Naive thymus-derived CD4-positive, alpha-beta T cell (primary cell): ENCODE measurements around the gene POMT1. TPM values are rescaled to one million over a fixed set of nuclear protein-coding genes. Genes with fewer than 3 reads are reported as not detected.
"Not testable (repeated sequence)": the region's sequence is repeated elsewhere in the genome, so short reads cannot be mapped to it uniquely, and the experiment has no call there.

Experiments used
- ATAC-seq: fragments of 150-1000 bp; cut with Tn5 transposase; 2 replicates; pipeline ENCODE4 v1.10.0; 2021; ENCODE audit warnings: mild to moderate bottlenecking, moderate library complexity
- CTCF ChIA-PET: fragments of 350-600 bp; sonication (Branson Sonifier 250); formaldehyde crosslinking; loops from one replicate; lab custom pipeline; 2021; ENCODE audit warnings: antibody characterized with exemption; lab: Charles Lee
- POLR2A ChIA-PET: fragments of 350-600 bp; sonication (Branson Sonifier 250); formaldehyde crosslinking; loops from one replicate; lab custom pipeline; 2021; ENCODE audit warnings: antibody characterized with exemption, inconsistent platforms; lab: Charles Lee
- DNase-seq, 9 donors: peaks; one replicate each; pipeline versions ENCODE4 v3.0.0 to v3.0.0-alpha.2; 2020 to 2022; ENCODE audit warnings: mixed read lengths in 1 of 9
- H3K27ac ChIP-seq: one replicate; pipeline ENCODE4 v1.7.0; 2013; ENCODE audit warnings: mild to moderate bottlenecking, low read depth, low read length, moderate library complexity
- H3K27me3 ChIP-seq, 2 donors: one replicate each; pipeline ENCODE4 v1.7.0; 2013; ENCODE audit warnings: low read length in 2 of 2, mild to moderate bottlenecking in 2 of 2, moderate library complexity in 2 of 2; ENCODE audit not compliant: control insufficient read depth in 2 of 2, insufficient read depth in 2 of 2
- H3K36me3 ChIP-seq, 3 experiments: 1 replicate in 2 of 3; 2 replicates in 1 of 3; pipeline ENCODE4 v1.7.0; 2013; ENCODE audit warnings: low read length in 3 of 3, mild to moderate bottlenecking in 3 of 3, moderate library complexity in 1 of 3; ENCODE audit not compliant: insufficient read depth in 3 of 3, control insufficient read depth in 2 of 3
- H3K4me1 ChIP-seq, 2 donors: one replicate each; pipeline ENCODE4 v1.7.0; 2013; ENCODE audit warnings: low read length in 2 of 2, mild to moderate bottlenecking in 2 of 2, moderate library complexity in 1 of 2; ENCODE audit not compliant: control insufficient read depth in 2 of 2, insufficient read depth in 2 of 2
- H3K4me3 ChIP-seq: 2 replicates; pipeline ENCODE4 v1.7.0; 2013; ENCODE audit warnings: mild to moderate bottlenecking, low read length
- H3K9me3 ChIP-seq, 3 experiments: 1 replicate in 2 of 3; 2 replicates in 1 of 3; pipeline ENCODE4 v1.7.0; 2013; ENCODE audit warnings: low read length in 3 of 3; ENCODE audit not compliant: control insufficient read depth in 2 of 3
- H3K27ac Mint-ChIP-seq, 9 donors: one replicate each; pipeline ENCODE4 v1.8.0; 2020 to 2022; ENCODE audit warnings: mixed read lengths in 9 of 9, mild to moderate bottlenecking in 8 of 9, moderate library complexity in 5 of 9, inconsistent platforms in 2 of 9
- H3K27me3 Mint-ChIP-seq, 5 donors: one replicate each; pipeline ENCODE4 v1.8.0; 2021 to 2022; ENCODE audit warnings: mixed read lengths in 5 of 5, mild to moderate bottlenecking in 1 of 5
- H3K36me3 Mint-ChIP-seq, 5 donors: one replicate each; pipeline ENCODE4 v1.8.0; 2020 to 2022; ENCODE audit warnings: mixed read lengths in 5 of 5, mild to moderate bottlenecking in 3 of 5, inconsistent platforms in 1 of 5
- H3K4me1 Mint-ChIP-seq, 7 donors: one replicate each; pipeline ENCODE4 v1.8.0; 2020 to 2022; ENCODE audit warnings: mixed read lengths in 7 of 7, mild to moderate bottlenecking in 3 of 7, inconsistent platforms in 1 of 7
- H3K4me3 Mint-ChIP-seq, 10 donors: one replicate each; pipeline ENCODE4 v1.8.0; 2020 to 2022; ENCODE audit warnings: mild to moderate bottlenecking in 10 of 10, mixed read lengths in 10 of 10, moderate library complexity in 6 of 10, inconsistent platforms in 2 of 10
- H3K9me3 Mint-ChIP-seq, 11 donors: one replicate each; pipeline ENCODE4 v1.8.0; 2020 to 2022; ENCODE audit warnings: mixed read lengths in 11 of 11, mild to moderate bottlenecking in 4 of 11, inconsistent platforms in 1 of 11, moderate library complexity in 1 of 11
- intact Hi-C, 2 donors: fragments of 100-400 bp; cut with micrococcal nuclease; formaldehyde crosslinking; loops; one replicate each; pipeline ENCODE4 v1.15.1; 2023
- polyA plus RNA-seq, 2 donors: library from polyadenylated mRNA; unstranded; fragments of 300-500 nt; fragmentation: Illumina TruSeq; gene quantifications; one replicate each; pipeline ENCODE4 v1.2.3, GENCODE V29; 2021
- total RNA-seq, 6 experiments: library from RNA in 5 of 6; stranded (reverse) in 5 of 6; gene quantifications; 1 replicate in 5 of 6; 2 replicates in 1 of 6; pipeline ENCODE4 v1.2.3 and lab custom pipeline; 2021 to 2026

Gene POMT1
- total and polyA plus RNA-seq, 7 experiments from 2014 or later: 13.3 to 55.8 (median 41.0) TPM

DNA sequence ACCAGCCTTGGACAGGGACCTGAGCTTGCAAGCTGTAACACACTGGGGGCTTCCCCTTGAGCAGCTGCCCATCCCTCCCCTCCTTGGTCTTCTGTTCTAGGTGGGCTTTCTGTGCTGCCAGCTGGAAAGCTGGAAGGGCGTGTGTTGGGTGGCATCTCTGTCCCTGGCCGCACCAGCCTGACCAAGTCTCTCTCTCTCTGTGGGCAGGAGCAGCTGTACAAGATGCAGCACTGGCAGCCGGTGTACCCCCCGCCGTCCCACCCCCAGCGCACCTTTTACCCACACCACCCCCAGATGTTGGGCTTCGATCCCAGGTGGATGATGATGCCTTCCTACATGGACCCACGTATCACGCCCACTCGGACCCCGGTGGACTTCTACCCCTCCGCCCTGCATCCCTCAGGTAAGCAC, 32.1 kb upstream of the POMT1 start:
- intact Hi-C loops: loop anchor here in 1 of 2 donors (5.0 kb wide), 1 partner anchor 98 kb away; no protein-coding TSS in a partner anchor
- Mint-ChIP-seq H3K27ac (peak overlapping the region in 2 of 9 donors; percentile 27 to 55), H3K36me3 (peaks cover 20 to 70% (median 43%) of the 10 kb centered on the region in 5 donors), H3K4me1 (peaks cover 3 to 16% (median 6%) of the 10 kb centered on the region in 7 donors), H3K4me3 (no peak overlapping the region), H3K27me3 (no peaks in the 10 kb centered on the region), H3K9me3 (no peaks in the 10 kb centered on the region)
- no peak overlapping the region for H3K4me3 ChIP-seq
- POLR2A ChIA-PET: no interaction called here
- no peaks in the 10 kb centered on the region for H3K27me3 ChIP-seq
- DNase-seq: no peak
- no peaks in the 10 kb centered on the region for H3K4me1 ChIP-seq
- H3K9me3 ChIP-seq: no peaks in the 10 kb centered on the region
- ATAC-seq: no peak
- no peak overlapping the region for H3K27ac ChIP-seq
- H3K36me3 ChIP-seq: peaks cover 30 to 95% (median 41%) of the 10 kb centered on the region in 3 experiments
- CTCF ChIA-PET: interaction anchor here (0.7 kb wide), 1 partner anchor 53 kb away, joined by 3 read pairs; no protein-coding TSS in a partner anchor

DNA sequence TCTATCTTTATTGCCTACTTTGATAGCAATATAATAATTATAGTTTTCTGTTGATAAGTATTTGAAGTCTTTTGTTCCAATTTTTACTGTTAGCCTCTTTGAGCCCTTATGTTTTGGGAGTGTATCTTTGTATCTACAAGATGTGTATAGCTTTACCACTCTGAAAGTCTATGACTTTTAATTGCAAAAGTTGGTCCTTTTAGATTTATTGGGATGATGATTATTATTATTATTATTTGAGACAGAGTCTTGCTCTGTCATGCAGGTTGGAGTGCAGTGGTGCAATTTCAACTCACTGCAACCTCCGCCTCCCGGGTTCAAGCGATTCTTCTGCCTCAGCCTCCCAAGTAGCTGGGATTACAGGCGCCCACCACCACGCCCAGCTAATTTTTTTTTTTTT, 30.6 kb upstream of the POMT1 start:
- not testable (repeated sequence) for ATAC-seq
- CTCF ChIA-PET: interaction anchor here (0.9 kb wide), 1 partner anchor 122 kb away, joined by 3 read pairs; no protein-coding TSS in a partner anchor
- H3K36me3 ChIP-seq: peaks cover 20 to 96% (median 54%) of the 10 kb centered on the region in 3 experiments

DNA sequence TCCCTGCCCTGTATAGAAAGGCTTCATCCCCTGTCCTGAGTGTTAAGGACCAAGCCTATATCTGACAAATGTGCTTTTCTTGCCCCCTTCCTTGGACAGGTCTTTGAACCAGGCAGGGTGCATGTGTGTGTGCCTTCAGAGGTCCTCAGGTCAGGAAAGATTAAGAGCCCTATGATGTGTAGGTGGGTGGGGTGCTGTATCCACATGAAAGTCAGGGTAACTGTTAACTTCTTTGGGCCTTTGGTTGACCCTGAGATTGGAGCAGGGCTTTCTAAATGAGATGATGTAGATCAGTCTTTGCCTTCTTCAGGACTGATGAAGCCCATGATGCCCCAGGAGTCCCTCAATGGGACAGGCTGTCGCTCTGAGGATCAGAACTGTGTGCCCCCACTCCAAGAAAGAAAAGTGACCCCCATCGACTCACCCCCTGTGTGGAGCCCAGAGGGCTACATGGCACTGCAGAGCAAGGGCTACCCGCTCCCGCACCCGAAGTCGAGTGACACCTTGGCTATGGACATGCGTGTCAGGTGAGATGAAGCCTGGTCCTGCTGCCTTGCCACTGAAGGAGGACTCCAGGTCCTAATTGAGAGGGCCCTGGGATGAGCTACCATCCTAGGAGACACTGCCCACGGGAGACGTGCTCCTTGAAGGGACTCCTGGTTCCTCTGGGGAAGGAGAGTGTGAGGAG, 29.4 kb upstream of the POMT1 start:
- Histone ChIP-seq H3K27me3 (no peaks in the 10 kb centered on the region), H3K36me3 (peaks cover 12 to 97% (median 53%) of the 10 kb centered on the region in 3 experiments), H3K4me1 (no peaks in the 10 kb centered on the region), H3K9me3 (no peaks in the 10 kb centered on the region), H3K4me3 (no peak overlapping the region), H3K27ac (no peak overlapping the region)
- intact Hi-C loops: loop anchor here in 1 of 2 donors (5.0 kb wide), 1 partner anchor 101 kb away; no protein-coding TSS in a partner anchor
- Mint-ChIP-seq H3K27me3 (no peaks in the 10 kb centered on the region), H3K27ac (peak overlapping the region in 5 of 9 donors; percentile 49 to 73 (median 53)), H3K9me3 (no peaks in the 10 kb centered on the region), H3K36me3 (peaks cover 20 to 57% (median 38%) of the 10 kb centered on the region in 5 donors), H3K4me1 (peaks cover 5 to 16% (median 8%) of the 10 kb centered on the region in 7 donors), H3K4me3 (no peak overlapping the region)
- POLR2A ChIA-PET: no interaction called here
- DNase-seq (no peak), ATAC-seq (no peak)
- CTCF ChIA-PET: interaction anchor here (1.1 kb wide), 1 partner anchor 122 kb away, joined by 4 read pairs; no protein-coding TSS in a partner anchor

More for the DNA sequence above, 30.6 kb upstream of the POMT1 start:
- Mint-ChIP-seq H3K27ac (peak overlapping the region in 1 of 9 donors; percentile 20), H3K4me1 (peaks cover 3 to 16% (median 6%) of the 10 kb centered on the region in 7 donors), H3K36me3 (peaks cover 20 to 65% (median 42%) of the 10 kb centered on the region in 5 donors)
- H3K9me3 ChIP-seq, H3K27me3 Mint-ChIP-seq, H3K4me3 Mint-ChIP-seq, H3K9me3 Mint-ChIP-seq, POLR2A ChIA-PET, H3K4me1 ChIP-seq, DNase-seq, H3K27me3 ChIP-seq, H3K27ac ChIP-seq, H3K4me3 ChIP-seq: not testable (repeated sequence)
- intact Hi-C loops: loop anchor here in 1 of 2 donors (5.0 kb wide), 1 partner anchor 100 kb away; no protein-coding TSS in a partner anchor

DNA sequence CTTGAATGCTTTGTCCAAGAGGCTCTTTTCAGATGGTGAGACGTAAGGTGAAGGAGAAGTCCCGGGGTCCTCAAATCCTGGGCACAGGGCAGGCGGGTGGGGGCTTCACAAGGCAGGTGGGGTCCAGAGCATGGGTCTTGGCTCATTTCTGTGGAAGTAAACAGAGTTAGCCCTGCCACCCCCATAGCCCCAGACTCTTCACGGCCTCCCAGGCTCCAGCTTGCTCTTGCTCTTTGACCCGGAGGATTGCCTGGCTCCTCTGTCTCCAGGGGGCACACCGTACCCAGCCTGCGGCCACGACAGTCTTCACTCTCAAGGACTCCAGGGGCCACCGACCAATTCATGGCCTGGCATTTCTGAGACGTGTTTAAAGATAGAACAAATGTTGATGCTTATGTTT, 28.8 kb upstream of the POMT1 start:
- ChIA-PET POLR2A (interaction anchor here (1.3 kb wide), 1 partner anchor 69 kb away, joined by 3 read pairs; no protein-coding TSS in a partner anchor), CTCF (interaction anchor here (0.7 to 1.1 kb wide), 2 partner anchors 47 to 123 kb away, joined by 3 to 4 read pairs; no protein-coding TSS in a partner anchor)
- Mint-ChIP-seq H3K27ac (peak overlapping the region in 4 of 9 donors; percentile 51 to 63 (median 53)), H3K27me3 (no peaks in the 10 kb centered on the region), H3K36me3 (peaks cover 20 to 58% (median 39%) of the 10 kb centered on the region in 5 donors), H3K4me1 (peaks cover 5 to 16% (median 8%) of the 10 kb centered on the region in 7 donors), H3K9me3 (no peaks in the 10 kb centered on the region), H3K4me3 (no peak overlapping the region)
- no peak for ATAC-seq
- Histone ChIP-seq H3K27me3 (no peaks in the 10 kb centered on the region), H3K36me3 (peaks cover 12 to 96% (median 53%) of the 10 kb centered on the region in 3 experiments), H3K4me1 (no peaks in the 10 kb centered on the region), H3K4me3 (no peak overlapping the region), H3K27ac (no peak overlapping the region), H3K9me3 (no peaks in the 10 kb centered on the region)
- intact Hi-C loops: loop anchor here in 1 of 2 donors (5.0 kb wide), 1 partner anchor 102 kb away; no protein-coding TSS in a partner anchor
- no peak for DNase-seq

DNA sequence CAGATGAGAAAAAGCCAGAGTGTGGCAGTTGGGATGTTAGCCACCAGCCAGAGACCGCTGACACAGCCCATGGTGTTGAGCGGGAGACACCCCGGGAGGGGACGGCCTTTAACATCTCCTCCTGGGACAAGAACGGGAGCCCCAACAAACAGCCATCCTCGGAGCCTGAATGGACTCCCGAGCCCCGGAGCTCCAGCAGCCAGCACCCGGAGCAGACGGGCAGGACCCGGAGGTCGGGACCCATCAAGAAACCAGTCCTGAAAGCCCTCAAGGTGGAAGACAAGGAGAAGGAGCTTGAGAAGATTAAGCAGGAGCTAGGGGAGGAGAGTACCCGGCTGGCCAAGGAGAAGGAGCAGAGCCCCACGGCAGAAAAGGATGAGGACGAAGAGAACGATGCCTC, 28.0 kb upstream of the POMT1 start:
- DNase-seq: no peak
- intact Hi-C loops: loop anchor here (5.0 kb wide), 2 partner anchors 77 to 102 kb away; no protein-coding TSS in a partner anchor
- no peaks in the 10 kb centered on the region for H3K27me3 ChIP-seq
- no peak overlapping the region for H3K4me3 ChIP-seq
- no peaks in the 10 kb centered on the region for H3K4me1 ChIP-seq
- H3K4me3 Mint-ChIP-seq: no peak overlapping the region
- peak overlapping the region in 3 of 9 donors; percentile 31 to 84 (median 38) for H3K27ac Mint-ChIP-seq
- peaks cover 17 to 97% (median 56%) of the 10 kb centered on the region in 3 experiments for H3K36me3 ChIP-seq
- no peak for ATAC-seq
- no peaks in the 10 kb centered on the region for H3K9me3 ChIP-seq
- H3K36me3 Mint-ChIP-seq: peaks cover 17 to 58% (median 41%) of the 10 kb centered on the region in 5 donors
- H3K4me1 Mint-ChIP-seq: peaks cover 5 to 14% (median 8%) of the 10 kb centered on the region in 7 donors
- no peaks in the 10 kb centered on the region for H3K27me3 Mint-ChIP-seq
- ChIA-PET CTCF (interaction anchor here (0.7 to 1.1 kb wide), 2 partner anchors 46 to 124 kb away, joined by 3 to 4 read pairs; no protein-coding TSS in a partner anchor), POLR2A (interaction anchor here (0.6 to 1.3 kb wide), 2 partner anchors 38 to 70 kb away, joined by 3 read pairs; no protein-coding TSS in a partner anchor)
- H3K27ac ChIP-seq: no peak overlapping the region
- no peaks in the 10 kb centered on the region for H3K9me3 Mint-ChIP-seq
